Naive thymus-derived CD4-positive, alpha-beta T cell (primary cell): ENCODE data around the gene PRRT1. TPM values are rescaled to one million over a fixed set of nuclear protein-coding genes. Genes with fewer than 3 reads are reported as not detected.

Source experiments
- ATAC-seq: fragments of 150-1000 bp; cut with Tn5 transposase; 2 replicates; pipeline ENCODE4 v1.10.0; 2021; ENCODE audit warnings: mild to moderate bottlenecking, moderate library complexity
- CTCF ChIA-PET: fragments of 350-600 bp; sonication (Branson Sonifier 250); formaldehyde crosslinking; loops from one replicate; lab custom pipeline; 2021; ENCODE audit warnings: antibody characterized with exemption; lab: Charles Lee
- POLR2A ChIA-PET: fragments of 350-600 bp; sonication (Branson Sonifier 250); formaldehyde crosslinking; loops from one replicate; lab custom pipeline; 2021; ENCODE audit warnings: antibody characterized with exemption, inconsistent platforms; lab: Charles Lee
- DNase-seq, 9 donors: peaks; one replicate each; pipeline versions ENCODE4 v3.0.0 to v3.0.0-alpha.2; 2020 to 2022; ENCODE audit warnings: mixed read lengths in 1 of 9
- H3K27ac ChIP-seq: one replicate; pipeline ENCODE4 v1.7.0; 2013; ENCODE audit warnings: mild to moderate bottlenecking, low read depth, low read length, moderate library complexity
- H3K27me3 ChIP-seq, 2 donors: one replicate each; pipeline ENCODE4 v1.7.0; 2013; ENCODE audit warnings: low read length in 2 of 2, mild to moderate bottlenecking in 2 of 2, moderate library complexity in 2 of 2; ENCODE audit not compliant: control insufficient read depth in 2 of 2, insufficient read depth in 2 of 2
- H3K36me3 ChIP-seq, 3 experiments: 1 replicate in 2 of 3; 2 replicates in 1 of 3; pipeline ENCODE4 v1.7.0; 2013; ENCODE audit warnings: low read length in 3 of 3, mild to moderate bottlenecking in 3 of 3, moderate library complexity in 1 of 3; ENCODE audit not compliant: insufficient read depth in 3 of 3, control insufficient read depth in 2 of 3
- H3K4me1 ChIP-seq, 2 donors: one replicate each; pipeline ENCODE4 v1.7.0; 2013; ENCODE audit warnings: low read length in 2 of 2, mild to moderate bottlenecking in 2 of 2, moderate library complexity in 1 of 2; ENCODE audit not compliant: control insufficient read depth in 2 of 2, insufficient read depth in 2 of 2
- H3K4me3 ChIP-seq: 2 replicates; pipeline ENCODE4 v1.7.0; 2013; ENCODE audit warnings: mild to moderate bottlenecking, low read length
- H3K9me3 ChIP-seq, 3 experiments: 1 replicate in 2 of 3; 2 replicates in 1 of 3; pipeline ENCODE4 v1.7.0; 2013; ENCODE audit warnings: low read length in 3 of 3; ENCODE audit not compliant: control insufficient read depth in 2 of 3
- H3K27ac Mint-ChIP-seq, 9 donors: one replicate each; pipeline ENCODE4 v1.8.0; 2020 to 2022; ENCODE audit warnings: mixed read lengths in 9 of 9, mild to moderate bottlenecking in 8 of 9, moderate library complexity in 5 of 9, inconsistent platforms in 2 of 9
- H3K27me3 Mint-ChIP-seq, 5 donors: one replicate each; pipeline ENCODE4 v1.8.0; 2021 to 2022; ENCODE audit warnings: mixed read lengths in 5 of 5, mild to moderate bottlenecking in 1 of 5
- H3K36me3 Mint-ChIP-seq, 5 donors: one replicate each; pipeline ENCODE4 v1.8.0; 2020 to 2022; ENCODE audit warnings: mixed read lengths in 5 of 5, mild to moderate bottlenecking in 3 of 5, inconsistent platforms in 1 of 5
- H3K4me1 Mint-ChIP-seq, 7 donors: one replicate each; pipeline ENCODE4 v1.8.0; 2020 to 2022; ENCODE audit warnings: mixed read lengths in 7 of 7, mild to moderate bottlenecking in 3 of 7, inconsistent platforms in 1 of 7
- H3K4me3 Mint-ChIP-seq, 10 donors: one replicate each; pipeline ENCODE4 v1.8.0; 2020 to 2022; ENCODE audit warnings: mild to moderate bottlenecking in 10 of 10, mixed read lengths in 10 of 10, moderate library complexity in 6 of 10, inconsistent platforms in 2 of 10
- H3K9me3 Mint-ChIP-seq, 11 donors: one replicate each; pipeline ENCODE4 v1.8.0; 2020 to 2022; ENCODE audit warnings: mixed read lengths in 11 of 11, mild to moderate bottlenecking in 4 of 11, inconsistent platforms in 1 of 11, moderate library complexity in 1 of 11
- intact Hi-C, 2 donors: fragments of 100-400 bp; cut with micrococcal nuclease; formaldehyde crosslinking; loops; one replicate each; pipeline ENCODE4 v1.15.1; 2023
- polyA plus RNA-seq, 2 donors: library from polyadenylated mRNA; unstranded; fragments of 300-500 nt; fragmentation: Illumina TruSeq; gene quantifications; one replicate each; pipeline ENCODE4 v1.2.3, GENCODE V29; 2021
- total RNA-seq, 6 experiments: library from RNA in 5 of 6; stranded (reverse) in 5 of 6; gene quantifications; 1 replicate in 5 of 6; 2 replicates in 1 of 6; pipeline ENCODE4 v1.2.3 and lab custom pipeline; 2021 to 2026

Gene PRRT1
- total and polyA plus RNA-seq, 7 experiments from 2014 or later, result 0.31 to 7.4 (median 3.4) TPM

- peaks cover 31 to 63% of the 10 kb centered on the region in 2 donors for H3K4me1 ChIP-seq
- peaks cover 66 to 89% (median 68%) of the 10 kb centered on the region in 7 donors for H3K4me1 Mint-ChIP-seq
- peak overlapping the region; percentile 82 for H3K4me3 ChIP-seq
- H3K9me3 Mint-ChIP-seq, result peaks cover 0 to 3% (median 0%) of the 10 kb centered on the region in 11 donors
- DNase-seq (peak in 1 of 9 donors; percentile 66), ATAC-seq (peak; percentile 1)
- H3K27me3 Mint-ChIP-seq, result no peaks in the 10 kb centered on the region
- peaks cover 0 to 14% (median 10%) of the 10 kb centered on the region in 5 donors for H3K36me3 Mint-ChIP-seq
- POLR2A ChIA-PET, result interaction anchor here (0.9 to 8.1 kb wide), 8 partner anchors 13 to 794 kb away, joined by 3 to 259 read pairs (median 6); partner anchors contain the start of genes ATF6B, EGFL8, FKBPL and GPSM3
- H3K36me3 ChIP-seq, result peaks cover 0 to 21% (median 4%) of the 10 kb centered on the region in 3 experiments
- peak overlapping the region; percentile 87 to 100 (median 95) for H3K27ac Mint-ChIP-seq
- no peaks in the 10 kb centered on the region for H3K27me3 ChIP-seq
- intact Hi-C loops, result loop anchor here (1.0 to 5.0 kb wide), 11 partner anchors 47 to 1560 kb away; partner anchors contain the start of genes NELFE (in 2 of the 2), PSMB8 (in 2 of the 2), SKIC2 (in 2 of the 2) and BAG6 (in 1 of the 2)
- H3K27ac ChIP-seq, result peak overlapping the region; percentile 91
- H3K4me3 Mint-ChIP-seq, result peak overlapping the region; percentile 85 to 98 (median 95)
- CTCF ChIA-PET, result interaction anchor here (0.6 to 2.1 kb wide), 7 partner anchors 14 to 296 kb away, joined by 3 to 9 read pairs (median 3); partner anchors contain the start of genes ATF6B, EHMT2 and GPSM3
- no peaks in the 10 kb centered on the region for H3K9me3 ChIP-seq
These were observed 25.5 kb upstream of the PRRT1 start for GRCh38 chr6:32177183-32177787.

- H3K4me3 Mint-ChIP-seq, result peak overlapping the region; percentile 85 to 98 (median 95)
- H3K9me3 ChIP-seq, result no peaks in the 10 kb centered on the region
- peak overlapping the region; percentile 82 for H3K4me3 ChIP-seq
- POLR2A ChIA-PET, result interaction anchor here (0.9 to 8.1 kb wide), 9 partner anchors 12 to 795 kb away, joined by 3 to 259 read pairs (median 7); partner anchors contain the start of genes ATF6B, EGFL8, FKBPL and GPSM3
- no peaks in the 10 kb centered on the region for H3K27me3 Mint-ChIP-seq
- H3K27ac Mint-ChIP-seq, result peak overlapping the region; percentile 87 to 100 (median 95)
- peak overlapping the region; percentile 91 for H3K27ac ChIP-seq
- intact Hi-C loops, result loop anchor here (1.0 to 5.0 kb wide), 13 partner anchors 22 to 1559 kb away; partner anchors contain the start of genes NELFE (in 2 of the 2), PPT2 (in 2 of the 2), PSMB8 (in 2 of the 2) and SKIC2 (in 2 of the 2)
- no peaks in the 10 kb centered on the region for H3K27me3 ChIP-seq
- CTCF ChIA-PET, result interaction anchor here (0.6 to 2.1 kb wide), 9 partner anchors 15 to 1169 kb away, joined by 3 to 9 read pairs (median 4); partner anchors contain the start of gene GPSM3
- H3K4me1 ChIP-seq, result peaks cover 31 to 61% of the 10 kb centered on the region in 2 donors
- H3K36me3 Mint-ChIP-seq, result peaks cover 0 to 14% (median 10%) of the 10 kb centered on the region in 5 donors
- H3K36me3 ChIP-seq, result peaks cover 0 to 16% (median 0%) of the 10 kb centered on the region in 3 experiments
- ATAC-seq, result no peak
- H3K9me3 Mint-ChIP-seq, result peaks cover 0 to 3% (median 0%) of the 10 kb centered on the region in 11 donors
- peaks cover 60 to 87% (median 68%) of the 10 kb centered on the region in 7 donors for H3K4me1 Mint-ChIP-seq
- DNase-seq, result no peak
These were observed 24.9 kb upstream of the PRRT1 start for GRCh38 chr6:32176476-32177182.

- peaks cover 31 to 56% of the 10 kb centered on the region in 2 donors for H3K4me1 ChIP-seq
- peak within 1 kb of the TSS; percentile 82 for H3K4me3 ChIP-seq
- peaks cover 0 to 14% (median 0%) of the 10 kb centered on the region in 3 experiments for H3K36me3 ChIP-seq
- Mint-ChIP-seq H3K36me3 (peaks cover 0 to 17% (median 9%) of the 10 kb centered on the region in 5 donors), H3K27me3 (no peaks in the 10 kb centered on the region), H3K27ac (peak within 1 kb of the TSS; percentile 87 to 100 (median 95)), H3K4me3 (peak within 1 kb of the TSS; percentile 85 to 98 (median 95)), H3K9me3 (peaks cover 0 to 3% (median 0%) of the 10 kb centered on the region in 11 donors), H3K4me1 (peaks cover 59 to 89% (median 73%) of the 10 kb centered on the region in 7 donors)
- ChIA-PET POLR2A (interaction anchor here (0.9 to 8.1 kb wide), 6 partner anchors 12 to 669 kb away, joined by 3 to 259 read pairs (median 8); partner anchors contain the start of genes ATF6B, EGFL8, FKBPL and GPSM3), CTCF (interaction anchor here (0.6 to 2.1 kb wide), 3 partner anchors 19 to 371 kb away, joined by 3 to 9 read pairs (median 3); no protein-coding TSS in a partner anchor)
- peak; percentile 64 for ATAC-seq
- no peaks in the 10 kb centered on the region for H3K9me3 ChIP-seq
- H3K27ac ChIP-seq, result peak within 1 kb of the TSS; percentile 91
- no peaks in the 10 kb centered on the region for H3K27me3 ChIP-seq
- DNase-seq, result peak; percentile 85 to 95 (median 95)
- intact Hi-C loops, result loop anchor here (1.0 to 5.0 kb wide), 11 partner anchors 22 to 1559 kb away; partner anchors contain the start of genes NELFE (in 2 of the 2), PPT2 (in 2 of the 2), SKIC2 (in 2 of the 2) and BAG6 (in 1 of the 2)
These were observed 24.2 kb upstream of the PRRT1 start, which contains the start of gene AGPAT1 for GRCh38 chr6:32175711-32176475. Gene AGPAT1, minus strand, starts transcription at chr6:32176084. Its CDS starts 4,588 bp downstream, at chr6:32171496.

DNA sequence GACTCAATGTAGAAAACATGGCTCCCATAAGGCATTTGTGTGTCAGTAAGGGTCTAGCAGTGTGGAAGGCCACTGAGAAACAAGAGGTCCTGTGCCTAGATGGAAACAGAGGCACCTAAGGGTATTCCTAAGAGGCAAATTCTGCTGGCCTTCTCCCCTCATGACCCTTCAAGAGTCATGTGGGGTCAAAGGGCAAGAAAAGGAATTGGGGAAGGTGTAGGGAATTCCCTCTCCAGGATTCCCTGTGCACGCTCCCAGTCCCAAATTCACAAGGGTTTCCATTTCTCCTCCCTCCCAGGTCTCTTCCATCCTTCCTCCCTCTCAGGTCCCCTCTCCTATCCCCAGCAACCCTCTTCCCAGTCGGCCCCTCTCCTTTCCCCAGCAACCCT, 23.6 kb upstream of the PRRT1 start:
- H3K27ac Mint-ChIP-seq, result peak overlapping the region; percentile 26 to 99 (median 87)
- DNase-seq (no peak), ATAC-seq (no peak)
- peaks cover 0 to 3% (median 0%) of the 10 kb centered on the region in 11 donors for H3K9me3 Mint-ChIP-seq
- H3K27me3 Mint-ChIP-seq, result no peaks in the 10 kb centered on the region
- Histone ChIP-seq H3K27ac (peak overlapping the region; percentile 91), H3K36me3 (peaks cover 0 to 15% (median 1%) of the 10 kb centered on the region in 3 experiments), H3K9me3 (no peaks in the 10 kb centered on the region), H3K4me3 (peak overlapping the region; percentile 82), H3K27me3 (no peaks in the 10 kb centered on the region), H3K4me1 (peaks cover 31 to 54% of the 10 kb centered on the region in 2 donors)
- H3K4me3 Mint-ChIP-seq, result peak overlapping the region; percentile 85 to 98 (median 95)
- ChIA-PET CTCF (no interaction called here), POLR2A (no interaction called here)
- peaks cover 0 to 17% (median 6%) of the 10 kb centered on the region in 5 donors for H3K36me3 Mint-ChIP-seq
- H3K4me1 Mint-ChIP-seq, result peaks cover 56 to 83% (median 67%) of the 10 kb centered on the region in 7 donors
- intact Hi-C loops, result loop anchor here (5.0 kb wide), 7 partner anchors 218 to 1558 kb away; partner anchors contain the start of genes BAG6 (in 1 of the 2), BRD2 (in 1 of the 2), CLIC1 (in 1 of the 2) and EHMT2 (in 1 of the 2)

DNA sequence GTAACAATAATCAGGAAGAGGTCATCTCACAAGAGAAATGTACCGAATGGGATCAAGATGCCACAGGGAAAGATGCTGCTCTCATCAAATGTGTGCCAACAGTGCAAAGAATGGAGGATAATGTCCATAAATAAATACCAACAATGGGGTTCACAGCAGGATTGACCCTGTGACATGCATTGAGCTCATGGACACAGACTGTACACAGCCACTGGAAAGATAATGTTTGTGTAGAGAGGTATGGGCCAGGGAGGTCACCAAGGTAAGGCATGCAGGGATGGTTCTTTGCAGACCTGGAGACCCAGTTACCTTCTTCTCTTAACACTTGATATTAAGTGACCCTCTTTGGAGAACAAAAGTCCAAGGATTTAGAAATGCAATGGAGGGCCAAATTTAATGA, 22.7 kb upstream of the PRRT1 start:
- no peaks in the 10 kb centered on the region for H3K27me3 ChIP-seq
- Mint-ChIP-seq H3K4me1 (peaks cover 50 to 75% (median 67%) of the 10 kb centered on the region in 7 donors), H3K9me3 (peaks cover 0 to 3% (median 0%) of the 10 kb centered on the region in 11 donors), H3K27me3 (no peaks in the 10 kb centered on the region), H3K27ac (peak overlapping the region in 6 of 9 donors; percentile 9 to 83 (median 66)), H3K36me3 (peaks cover 5 to 20% (median 13%) of the 10 kb centered on the region in 5 donors), H3K4me3 (peak overlapping the region; percentile 51 to 98 (median 95))
- H3K36me3 ChIP-seq, result peaks cover 0 to 20% (median 9%) of the 10 kb centered on the region in 3 experiments
- peak overlapping the region; percentile 8 for H3K27ac ChIP-seq
- intact Hi-C loops, result no loop called here
- no peak overlapping the region for H3K4me3 ChIP-seq
- POLR2A ChIA-PET, result interaction anchor here (1.8 kb wide), 1 partner anchor 19 kb away, joined by 10 read pairs; the partner anchor contains the start of gene GPSM3
- H3K9me3 ChIP-seq, result no peaks in the 10 kb centered on the region
- no peak for ATAC-seq
- CTCF ChIA-PET, result no interaction called here
- no peak for DNase-seq
- H3K4me1 ChIP-seq, result peaks cover 29 to 51% of the 10 kb centered on the region in 2 donors
